HG02571 (cell line): Measurements from ENCODE around the gene SLAIN1.
"Not testable (repeated sequence)": the region's sequence is repeated elsewhere in the genome, so short reads cannot be mapped to it uniquely, and the experiment has no call there.

Source experiments
- ATAC-seq: cut with Tn5 transposase; IDR thresholded peaks from one replicate; pipeline ENCODE4 v1.9.1; 2021; ENCODE audit warnings: mild to moderate bottlenecking, moderate library complexity; ENCODE audit not compliant: unreplicated experiment

The SLAIN1 gene

GRCh38 chr13:77697217-77698103 is at the start of gene SLAIN1:
TSS of gene SLAIN1 (plus strand) at chr13:77697687. CDS start at chr13:77697914, 227 bp downstream.
- peak; percentile 75 for ATAC-seq

GRCh38 chr13:77650409-77650808 is 47.1 kb upstream of the SLAIN1 start:
- ATAC-seq, result no peak

GRCh38 chr13:77653301-77653700 is 44.2 kb upstream of the SLAIN1 start:
- no peak for ATAC-seq

- not testable (repeated sequence) for ATAC-seq
Measured at GRCh38 chr13:77660016-77660415, 37.5 kb upstream of the SLAIN1 start.

- ATAC-seq, result no peak
Measured at GRCh38 chr13:77660841-77661250, 36.6 kb upstream of the SLAIN1 start.

GRCh38 chr13:77662301-77662700 is 35.2 kb upstream of the SLAIN1 start:
- ATAC-seq, result not testable (repeated sequence)

GRCh38 chr13:77662831-77663230 is 34.7 kb upstream of the SLAIN1 start:
- ATAC-seq, result not testable (repeated sequence)

GRCh38 chr13:77674852-77675251 is 22.6 kb upstream of the SLAIN1 start:
- ATAC-seq, result no peak

GRCh38 chr13:77678691-77679235 is 18.7 kb upstream of the SLAIN1 start:
- ATAC-seq, result no peak

GRCh38 chr13:77687799-77688198 is 9.7 kb upstream of the SLAIN1 start:
- no peak for ATAC-seq

- ATAC-seq, result no peak
Measured at GRCh38 chr13:77691871-77692270, 5.6 kb upstream of the SLAIN1 start.

- ATAC-seq, result no peak
Measured at GRCh38 chr13:77692746-77693448, 4.6 kb upstream of the SLAIN1 start.

GRCh38 chr13:77693449-77693940 is 4.0 kb upstream of the SLAIN1 start:
- no peak for ATAC-seq

GRCh38 chr13:77696006-77696878 is 1.2 kb upstream of the SLAIN1 start:
- no peak for ATAC-seq

GRCh38 chr13:77696879-77697216 is 639 bp upstream of the SLAIN1 start:
- peak; percentile 9 for ATAC-seq

GRCh38 chr13:77698201-77699058 is 943 bp downstream of the SLAIN1 start:
- peak; percentile 26 for ATAC-seq

- ATAC-seq, result no peak
Measured at GRCh38 chr13:77699059-77699680, 1.7 kb downstream of the SLAIN1 start.

GRCh38 chr13:77701305-77701704 is 3.8 kb downstream of the SLAIN1 start:
- ATAC-seq, result no peak

- no peak for ATAC-seq
Measured at GRCh38 chr13:77702366-77702765, 4.9 kb downstream of the SLAIN1 start.
